HS-5 (cell line): ENCODE measurements around the gene ACSM4.

Experiments
- DNase-seq: peaks from one replicate; pipeline ENCODE4 v3.0.0-alpha.2; 2012; ENCODE audit warnings: low read depth

The ACSM4 gene

DNA sequence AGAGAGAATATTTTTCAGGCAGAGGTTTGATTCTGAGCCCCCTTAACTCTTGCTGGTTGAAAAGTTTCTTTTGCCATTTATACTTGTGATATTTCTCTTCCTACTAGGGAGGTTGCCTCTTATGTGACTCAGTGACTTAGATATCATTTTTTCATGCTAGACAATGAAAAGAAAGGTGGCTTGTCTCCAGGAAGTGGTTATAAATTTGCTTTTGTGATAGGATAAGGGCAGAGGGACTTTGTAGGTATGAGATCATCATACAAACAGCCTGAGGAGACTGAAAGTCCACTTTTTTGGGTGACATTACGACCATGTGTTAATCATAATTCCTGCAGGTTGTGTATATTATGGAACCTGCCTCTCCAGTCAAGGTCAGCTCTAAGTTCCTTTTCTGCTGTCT, 35.8 kb downstream of the ACSM4 start:
- DNase-seq = no peak

DNA sequence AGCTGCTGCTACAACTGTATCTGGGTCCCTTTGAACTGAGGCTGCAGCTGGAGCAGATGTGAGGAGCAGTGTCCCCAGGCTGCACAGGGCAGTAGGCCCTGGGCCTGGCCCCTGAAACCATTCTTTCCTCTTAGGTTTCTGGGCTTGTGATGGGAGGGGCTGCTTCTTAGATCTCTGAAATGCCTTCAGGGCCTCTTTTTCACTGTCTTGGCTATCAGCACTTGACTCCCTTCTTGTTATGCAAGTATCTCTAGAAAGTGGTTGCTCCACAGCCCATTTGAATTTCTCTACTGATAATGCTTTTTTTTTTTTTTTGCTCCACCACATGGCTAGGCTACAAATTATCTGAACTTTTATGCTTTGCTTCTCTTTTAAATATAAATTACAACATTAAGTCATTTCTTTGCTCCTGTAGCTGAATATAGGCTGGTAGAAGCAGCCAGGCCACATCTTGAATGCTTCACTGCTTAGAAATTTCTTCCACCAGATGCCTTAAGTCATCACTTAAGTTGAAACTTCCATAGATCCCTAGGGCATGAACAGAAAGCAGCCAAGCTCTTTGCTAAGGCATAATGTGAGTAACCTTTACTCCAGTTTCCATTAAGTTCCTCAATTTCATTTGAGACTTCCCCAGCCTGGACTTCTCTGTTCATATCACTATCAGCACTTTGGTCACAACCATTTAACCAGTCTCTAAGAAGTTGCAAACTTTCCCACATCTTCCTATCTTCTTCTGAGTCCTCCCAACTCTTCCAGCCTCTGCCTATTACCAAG, 41.1 kb downstream of the ACSM4 start:
- DNase-seq = no peak

DNA sequence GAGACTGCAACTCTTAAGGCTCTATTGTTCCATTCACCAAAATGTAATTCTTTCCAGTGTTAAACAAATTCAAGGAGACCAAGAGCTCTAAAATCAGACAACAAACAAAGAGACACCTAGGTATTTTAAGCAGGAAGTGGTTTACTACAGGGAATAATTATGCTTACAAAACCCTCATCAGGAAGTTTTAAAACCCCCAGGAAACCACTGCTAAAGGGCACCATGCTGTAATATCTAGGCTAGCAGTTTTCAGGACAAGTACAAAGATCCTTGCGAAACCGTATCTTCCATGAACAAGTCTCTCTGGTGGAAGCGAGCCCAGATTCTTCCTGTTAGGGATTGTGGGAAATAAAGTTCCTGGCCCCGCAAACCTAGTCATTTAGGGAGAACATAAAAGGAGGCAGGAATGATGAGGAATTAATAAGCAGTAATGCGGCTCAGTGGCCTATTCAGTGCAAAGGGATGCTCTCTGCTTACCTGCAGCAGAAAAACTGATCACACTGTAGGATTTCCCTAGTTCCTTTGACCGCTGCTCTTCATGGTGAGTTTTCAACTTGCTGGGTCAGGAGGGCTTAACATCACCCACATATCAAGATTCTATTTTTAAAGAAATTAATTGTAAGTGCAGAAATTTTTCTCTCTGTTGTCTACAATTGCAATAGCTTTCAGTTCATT, 42.8 kb downstream of the ACSM4 start:
- no peak for DNase-seq

DNA sequence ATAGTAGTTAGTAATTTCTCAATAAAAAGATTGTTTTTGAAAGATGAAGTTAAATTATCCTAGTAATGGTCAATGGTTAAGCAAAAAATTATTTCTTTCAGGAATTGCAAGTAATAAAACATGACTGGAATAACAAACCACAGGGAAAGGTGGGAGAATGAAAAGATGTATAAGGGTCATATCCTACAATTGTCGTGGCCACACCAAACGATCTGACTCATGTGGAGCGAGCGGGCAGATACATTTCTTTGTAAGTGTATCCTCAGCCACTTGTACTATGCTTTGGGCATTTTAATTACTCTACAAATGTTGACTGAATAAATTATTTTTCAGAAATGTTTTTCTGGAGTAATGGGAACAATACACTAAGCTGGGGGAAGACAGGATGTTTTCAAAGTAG, 45.5 kb downstream of the ACSM4 start:
- DNase-seq = no peak

DNA sequence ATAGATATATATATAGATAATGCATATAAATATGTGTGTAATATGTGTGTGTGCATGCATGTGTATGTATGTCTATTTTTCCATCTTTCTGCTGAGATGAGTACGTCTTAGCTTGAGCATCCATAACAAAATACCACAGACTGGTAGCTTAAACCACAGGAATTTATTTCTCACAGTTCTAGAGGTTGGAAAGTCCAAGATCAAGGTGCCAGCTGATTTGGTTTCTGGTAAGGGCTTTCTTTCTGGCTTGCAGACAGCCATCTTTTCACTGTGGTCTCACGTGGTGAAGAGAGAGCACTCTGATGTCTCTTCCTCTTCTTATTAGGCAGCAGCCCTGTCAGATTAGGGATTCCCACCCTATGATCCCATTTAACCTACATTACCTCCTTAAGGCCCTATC, 47.3 kb downstream of the ACSM4 start:
- no peak for DNase-seq

DNA sequence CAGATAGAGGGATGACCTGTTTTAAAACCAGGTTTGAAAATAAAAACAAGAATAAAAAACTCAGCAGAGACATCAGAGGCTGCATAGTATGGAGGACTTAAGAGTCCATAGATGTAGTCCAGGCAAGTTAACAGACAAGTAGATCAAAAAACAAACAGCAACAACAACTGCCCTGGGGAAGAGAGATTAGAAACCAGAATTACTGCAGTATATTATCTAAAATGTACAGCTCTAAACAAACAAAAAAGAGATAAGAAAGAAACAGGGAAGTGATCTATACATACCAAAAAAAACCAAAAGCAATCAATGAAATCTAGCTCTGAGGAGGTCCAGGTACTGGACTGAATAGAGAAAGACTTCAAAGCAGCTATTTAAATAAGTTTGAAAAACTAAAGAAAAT, 48.8 kb downstream of the ACSM4 start:
- no peak for DNase-seq

DNA sequence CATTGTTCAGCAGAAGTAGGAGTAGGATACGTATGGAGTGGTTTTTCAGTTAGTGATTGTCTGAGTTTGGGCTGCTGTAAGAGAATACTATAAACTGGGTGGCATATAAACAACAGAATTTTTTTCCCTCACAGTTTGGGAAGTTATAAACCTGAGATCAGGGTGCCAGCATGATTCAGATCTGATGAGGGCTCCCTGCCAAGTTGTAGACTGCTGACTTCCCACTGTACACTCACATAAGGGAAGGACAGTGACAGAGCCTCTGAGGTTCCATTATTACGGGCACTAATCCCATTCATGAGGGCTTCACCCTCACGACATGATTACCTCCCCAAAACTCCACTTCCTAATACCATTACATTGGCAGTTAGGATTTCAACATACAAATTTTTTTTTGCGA, 50.7 kb downstream of the ACSM4 start:
- no peak for DNase-seq

DNA sequence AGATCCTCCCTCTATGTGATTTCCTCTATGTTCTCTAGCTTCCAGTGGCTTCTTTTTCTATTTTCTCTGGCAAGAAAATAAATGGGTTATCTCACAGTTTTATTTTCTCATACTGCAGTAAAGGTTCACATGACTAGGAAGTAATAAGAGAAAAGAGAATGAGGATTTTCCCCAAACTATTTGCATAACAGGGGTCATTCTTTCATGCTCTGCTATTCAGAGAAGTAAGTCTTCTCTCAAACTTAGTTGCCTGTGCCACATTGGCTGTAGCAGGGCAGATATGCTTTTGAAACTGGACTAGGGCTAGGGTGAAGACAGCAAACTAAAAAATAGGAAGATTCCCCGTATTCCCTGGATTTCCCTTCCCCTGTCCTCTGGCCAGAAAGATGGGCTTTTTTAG, 57.4 kb downstream of the ACSM4 start:
- DNase-seq = no peak

DNA sequence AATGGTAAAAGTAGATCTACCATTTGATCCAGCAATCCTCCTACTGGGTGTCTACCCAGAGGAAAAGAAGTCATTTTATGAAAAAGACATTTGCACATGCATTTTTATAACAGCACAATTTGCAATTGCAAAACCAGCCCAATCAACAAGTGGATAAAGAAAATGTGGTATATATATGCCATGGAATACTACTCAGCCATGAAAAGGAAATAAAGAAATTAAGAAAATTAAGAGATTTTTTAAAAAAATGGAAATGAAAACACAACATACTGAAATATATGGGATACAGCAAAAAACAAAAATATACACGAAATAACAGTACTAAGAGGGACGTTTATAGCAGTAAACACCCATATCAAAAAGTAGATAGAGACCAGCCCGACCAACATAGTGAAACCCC, 58.9 kb downstream of the ACSM4 start:
- DNase-seq = no peak

DNA sequence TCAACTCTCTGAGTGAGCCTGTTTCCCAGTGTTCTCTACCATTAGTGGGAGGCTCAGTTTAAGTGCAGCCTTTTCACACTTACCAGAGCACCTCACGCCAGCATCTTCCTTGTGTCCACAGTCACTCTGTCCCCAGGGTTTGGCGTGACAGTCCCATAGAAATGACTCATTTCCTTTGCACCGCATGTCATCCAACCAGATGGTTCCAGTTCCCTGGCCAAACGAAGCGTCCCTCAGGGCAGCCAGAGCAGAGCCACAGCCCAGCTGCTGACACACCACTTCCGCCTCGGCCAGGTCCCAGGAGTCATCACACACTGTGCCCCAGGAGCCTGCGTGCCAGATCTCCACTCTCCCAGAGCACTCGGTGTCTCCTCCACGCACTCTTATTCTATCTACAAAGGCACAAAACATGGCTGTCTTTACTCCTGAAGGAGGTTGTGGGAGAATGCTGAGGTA, 65.4 kb downstream of the ACSM4 start:
- no peak for DNase-seq

DNA sequence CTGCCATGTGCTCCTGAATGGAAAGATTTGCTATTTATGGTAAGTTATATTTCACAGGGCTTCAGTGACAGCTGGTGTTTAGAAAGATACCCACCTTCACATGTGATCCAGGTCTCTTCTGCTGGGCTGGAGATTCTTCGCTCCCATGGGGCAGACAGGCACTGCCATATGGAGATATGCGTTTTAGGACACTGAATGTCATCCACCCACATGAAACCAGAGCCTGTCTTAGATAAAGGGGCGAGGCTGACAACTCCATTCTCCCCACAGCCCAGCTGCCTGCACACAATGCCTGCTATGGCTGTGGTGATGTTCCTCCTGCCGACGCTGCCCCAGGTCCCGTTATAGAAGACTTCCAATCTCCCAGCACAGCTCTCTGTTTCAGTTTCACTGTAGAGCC, 69.4 kb downstream of the ACSM4 start:
- no peak for DNase-seq

DNA sequence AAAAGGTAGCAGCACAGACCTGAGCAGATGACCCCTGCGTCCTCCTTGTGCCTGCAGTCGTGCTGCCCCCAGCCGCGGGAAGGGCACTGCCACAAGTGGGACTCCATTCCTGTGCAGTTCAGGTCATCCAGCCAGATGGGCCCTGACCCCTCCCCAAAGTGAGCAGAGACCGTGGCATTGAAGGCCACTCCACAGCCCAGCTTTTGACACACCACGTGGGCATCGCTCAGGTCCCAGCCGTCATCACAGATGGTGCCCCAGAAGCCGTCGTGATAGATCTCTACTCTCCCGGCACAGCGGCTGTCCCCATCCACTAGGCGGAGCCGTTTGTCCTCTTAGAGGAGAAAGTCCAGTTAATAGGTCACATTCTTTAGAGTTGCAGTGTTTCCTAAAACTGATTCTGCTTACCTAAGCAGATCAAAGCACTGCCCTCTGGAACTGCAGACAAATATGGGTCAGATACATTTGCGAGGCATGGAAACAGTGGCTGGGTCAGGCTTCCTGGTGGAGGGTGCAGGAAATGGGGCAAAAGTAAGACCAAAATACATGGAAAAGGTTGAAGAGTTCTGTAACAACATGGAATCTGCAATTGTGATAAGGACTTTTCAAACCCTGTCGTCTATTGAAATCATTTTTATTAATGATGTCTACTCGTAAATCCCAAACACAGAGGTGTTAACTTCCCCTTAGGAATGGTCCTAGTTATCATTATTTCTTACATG, 70.7 kb downstream of the ACSM4 start:
- DNase-seq = no peak

DNA sequence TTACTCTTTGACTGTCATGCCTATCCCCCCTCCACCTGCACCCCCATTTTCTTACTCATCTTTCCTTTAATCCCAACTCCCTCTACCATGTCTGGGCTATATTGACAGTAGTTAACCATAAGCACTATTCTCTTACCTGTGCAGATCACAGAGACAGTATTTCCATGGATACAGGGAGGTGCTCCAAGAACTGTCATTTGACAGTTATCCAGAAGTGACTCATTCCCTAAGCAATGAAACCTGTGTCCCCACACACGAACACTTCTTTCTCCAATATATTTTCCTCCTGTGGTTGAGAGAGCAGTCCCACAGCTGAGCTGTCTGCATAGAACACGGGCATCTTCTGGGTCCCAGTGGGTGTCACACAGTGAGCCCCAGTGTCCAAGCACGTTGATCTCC, 71.3 kb downstream of the ACSM4 start:
- DNase-seq = no peak

DNA sequence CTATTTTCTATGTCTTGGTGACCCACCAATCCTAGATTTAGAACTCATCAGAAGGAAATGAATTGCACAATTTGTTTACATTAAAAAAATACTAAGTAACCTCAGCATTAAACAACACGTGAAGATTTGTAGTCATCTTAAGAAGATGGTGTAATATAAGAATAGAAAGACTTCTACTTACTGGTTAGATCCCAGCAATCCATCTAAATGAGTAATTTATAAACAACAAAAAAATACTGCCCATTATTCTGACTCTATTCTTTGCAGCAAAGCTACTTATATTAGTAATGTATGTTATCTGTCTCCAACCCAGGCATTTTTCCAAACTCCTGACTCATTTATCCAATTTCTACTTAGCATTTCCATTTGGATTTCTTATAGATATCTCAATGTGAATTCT, 72.3 kb downstream of the ACSM4 start:
- peak; percentile 72 for DNase-seq
